Brain pericyte (primary cell): ENCODE data around the gene SPG21.
A peak's percentile ranks its signal among the peaks of the same experiment; 100 is the strongest.
"Not testable (repeated sequence)": the region's sequence is repeated elsewhere in the genome, so short reads cannot be mapped to it uniquely, and the experiment has no call there.

Source experiments
- DNase-seq: peaks from one replicate; pipeline ENCODE4 v3.0.0-alpha.2; 2012; ENCODE audit warnings: low read depth, low spot score

Gene SPG21

DNA sequence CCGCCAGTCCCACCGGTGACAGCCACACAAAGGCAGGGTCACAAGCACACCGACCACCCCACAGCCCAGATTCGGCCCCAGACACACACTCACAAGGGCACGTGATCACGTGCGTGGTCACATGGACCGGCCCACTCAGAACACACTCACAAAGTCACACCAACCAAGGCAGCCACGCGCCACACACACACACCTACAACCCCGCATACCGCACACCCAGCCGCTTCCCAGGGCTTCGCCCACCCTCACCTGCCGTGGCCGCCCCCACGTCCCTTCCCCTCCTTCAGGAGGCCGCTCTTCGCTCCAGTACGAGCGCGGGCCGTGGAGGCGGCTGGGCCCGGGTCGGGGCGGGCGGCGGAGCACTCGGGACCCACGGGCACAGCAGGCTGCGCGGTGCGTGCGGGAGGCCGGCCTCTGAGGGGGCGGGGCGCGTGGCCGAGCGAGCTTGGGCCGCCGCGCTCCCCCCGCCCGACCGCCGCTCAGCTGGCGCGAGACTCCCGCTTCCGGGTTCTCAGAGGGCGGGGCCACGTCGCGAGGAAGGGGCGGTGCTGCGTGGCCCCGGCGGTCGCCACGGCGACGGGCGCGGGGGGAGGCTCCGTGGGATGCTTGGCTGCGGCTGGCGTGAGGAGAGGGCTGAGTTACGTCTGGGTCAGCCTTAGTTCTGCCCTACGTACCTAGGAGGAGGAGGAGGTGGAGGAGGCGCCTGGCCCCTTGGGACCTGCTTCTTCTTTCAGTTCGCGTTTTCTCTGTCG, at the start of gene SPG21:
Gene SPG21, minus strand, starts transcription at position 499 of the 752 bp plus-strand sequence. CDS start 6,345 bp downstream, outside the sequence.
- DNase-seq, result peak; percentile 88

DNA sequence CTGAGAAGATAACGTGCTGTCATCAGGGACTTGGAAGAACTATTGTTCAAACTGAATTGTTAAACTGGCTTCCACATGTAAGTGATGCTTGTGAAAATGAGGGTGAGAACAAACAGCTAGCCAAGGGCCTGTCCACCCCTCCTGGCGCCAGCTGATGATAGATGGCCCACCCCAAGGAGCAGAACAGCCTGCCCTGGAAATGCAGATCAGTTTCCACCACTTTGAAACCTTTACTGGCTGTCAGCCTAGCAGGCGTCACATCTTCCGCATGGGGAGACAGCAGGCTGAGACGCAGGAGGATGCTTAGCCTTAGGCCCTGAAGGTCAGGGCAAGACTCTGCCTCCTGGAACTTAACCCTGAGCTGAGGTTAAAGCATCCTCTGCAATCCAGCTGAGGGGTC, 49.1 kb upstream of the SPG21 start:
- DNase-seq, result no peak

- DNase-seq, result no peak
Measured at GRCh38 chr15:65038428-65038827, 48.7 kb upstream of the SPG21 start.

DNA sequence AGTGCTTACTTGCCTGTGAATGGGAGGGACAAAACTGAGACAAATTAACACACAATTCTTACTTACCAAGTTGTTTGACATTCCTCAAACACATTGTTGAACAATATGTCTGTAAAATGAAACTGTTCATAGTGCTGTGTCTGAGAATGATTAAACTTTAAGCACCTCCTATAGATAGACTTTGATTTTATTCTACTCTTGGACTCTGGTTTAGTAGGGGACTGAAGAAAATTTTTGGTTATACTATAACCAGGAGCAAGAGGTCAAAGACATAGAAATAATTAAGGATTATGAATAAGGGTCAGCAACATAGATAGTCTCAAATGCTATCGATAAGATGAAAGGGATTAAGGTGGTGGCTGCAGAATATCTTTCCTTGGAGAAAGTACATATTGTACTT, 47.6 kb upstream of the SPG21 start:
- DNase-seq, result no peak

DNA sequence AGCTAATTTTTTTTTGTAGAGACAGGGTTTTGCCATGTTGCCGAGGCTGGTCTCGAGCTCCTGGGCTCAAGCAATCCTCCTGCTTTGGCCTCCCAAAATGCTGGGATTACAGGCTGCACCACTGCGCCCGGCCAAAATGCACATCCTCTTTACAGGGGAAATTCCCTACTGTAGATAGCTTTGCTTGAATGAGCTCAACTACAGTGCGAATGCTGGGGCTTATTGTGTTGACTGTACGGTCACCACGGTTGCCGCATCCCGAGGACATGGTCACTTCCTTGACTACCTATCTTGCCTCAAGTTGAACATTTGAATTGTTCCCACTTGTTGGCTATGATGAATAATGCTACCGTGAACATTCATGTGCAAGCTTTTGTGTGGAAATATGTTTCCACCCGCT, 45.0 kb upstream of the SPG21 start:
- DNase-seq, result no peak

GRCh38 chr15:65033659-65034269, 44.0 kb upstream of the SPG21 start:
- no peak for DNase-seq

- DNase-seq, result no peak
Measured at GRCh38 chr15:65032801-65033537, 43.3 kb upstream of the SPG21 start.

DNA sequence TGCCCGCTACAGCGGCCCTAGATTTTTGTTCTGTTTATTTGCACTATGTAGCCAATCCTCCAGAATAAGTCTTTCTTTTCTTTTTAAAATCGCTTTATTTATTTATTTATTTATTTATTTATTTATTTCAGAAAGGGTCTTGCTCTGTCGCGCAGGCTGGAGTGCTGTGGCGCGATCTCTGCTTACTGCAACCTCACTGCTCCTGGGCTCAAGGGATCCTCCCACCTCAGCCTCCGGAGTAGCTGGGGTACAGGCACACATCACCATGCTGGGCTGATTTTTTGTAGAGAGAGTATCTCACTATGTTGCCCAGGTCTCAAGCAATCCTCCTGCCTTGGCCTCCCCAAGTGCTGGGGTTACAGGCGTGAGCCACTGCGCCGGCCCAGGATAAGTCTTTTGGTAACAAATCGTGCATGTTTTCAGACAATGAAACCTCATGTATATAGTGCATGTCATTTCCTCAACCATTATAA, 40.1 kb upstream of the SPG21 start:
- DNase-seq, result no peak

GRCh38 chr15:65028921-65029735, 39.4 kb upstream of the SPG21 start, which contains the start of gene MTFMT:
MTFMT (minus strand) TSS chr15:65029639; CDS start chr15:65029613, 26 bp downstream.
- no peak for DNase-seq

DNA sequence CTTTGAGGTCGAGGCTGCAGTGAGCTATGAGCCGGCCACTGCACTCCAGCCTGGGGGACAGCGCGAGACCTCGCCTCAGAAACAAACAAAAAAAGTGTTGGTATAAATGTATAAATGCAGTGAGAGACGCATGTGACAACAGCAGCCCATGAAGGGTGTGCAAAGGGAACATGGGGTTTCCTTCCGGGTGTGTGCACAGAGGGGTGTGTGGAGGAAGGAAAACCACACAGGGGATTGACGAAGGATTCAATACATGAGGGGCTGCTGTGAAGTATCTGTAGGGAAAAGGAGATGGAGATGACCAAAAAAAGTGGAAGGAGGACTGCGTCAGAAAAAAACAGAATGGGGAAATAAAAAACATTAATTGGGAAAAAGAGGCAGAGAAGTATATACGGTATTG, 38.6 kb upstream of the SPG21 start:
- no peak for DNase-seq

GRCh38 chr15:65027593-65027992, 37.9 kb upstream of the SPG21 start:
- DNase-seq, result no peak

- DNase-seq, result no peak
Measured at GRCh38 chr15:65026756-65027155, 37.0 kb upstream of the SPG21 start.

DNA sequence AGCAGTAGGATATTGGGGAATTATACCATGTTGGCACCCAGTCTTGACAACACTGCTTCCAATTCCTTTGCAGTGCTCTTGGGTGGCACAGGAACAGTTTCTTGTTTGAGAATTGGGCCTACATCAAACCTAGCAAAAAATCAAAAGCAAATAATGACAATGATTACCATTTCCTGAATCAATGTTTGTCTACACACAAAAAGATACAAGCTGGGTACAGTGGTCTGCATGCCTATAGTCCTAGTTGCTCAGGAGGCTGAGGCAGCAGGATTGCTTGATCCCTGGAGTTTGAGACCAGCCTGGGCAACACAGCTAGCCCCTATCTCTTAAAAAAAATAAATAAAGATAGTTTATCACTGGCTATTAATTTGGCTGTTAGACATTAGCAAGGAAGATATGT, 31.8 kb upstream of the SPG21 start:
- no peak for DNase-seq

DNA sequence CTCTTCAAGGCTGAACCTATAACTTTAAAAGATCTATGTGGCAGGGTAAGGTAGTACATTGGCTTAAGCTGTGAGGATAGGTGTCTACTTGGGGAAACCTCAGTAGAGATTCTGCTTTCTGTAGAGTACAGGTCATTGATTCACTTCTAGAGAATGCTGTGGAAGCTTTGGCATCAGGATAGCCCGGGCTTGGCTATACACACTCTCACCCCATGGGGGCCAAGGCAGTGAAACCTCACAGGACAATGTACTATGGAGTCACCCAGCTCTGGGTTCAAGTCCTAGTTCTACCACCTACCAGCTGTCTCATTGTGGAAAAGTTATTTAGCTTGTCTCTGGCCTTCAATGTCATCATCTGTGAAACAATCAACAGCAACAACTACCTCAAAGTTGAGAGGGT, 30.7 kb upstream of the SPG21 start:
- DNase-seq, result no peak

DNA sequence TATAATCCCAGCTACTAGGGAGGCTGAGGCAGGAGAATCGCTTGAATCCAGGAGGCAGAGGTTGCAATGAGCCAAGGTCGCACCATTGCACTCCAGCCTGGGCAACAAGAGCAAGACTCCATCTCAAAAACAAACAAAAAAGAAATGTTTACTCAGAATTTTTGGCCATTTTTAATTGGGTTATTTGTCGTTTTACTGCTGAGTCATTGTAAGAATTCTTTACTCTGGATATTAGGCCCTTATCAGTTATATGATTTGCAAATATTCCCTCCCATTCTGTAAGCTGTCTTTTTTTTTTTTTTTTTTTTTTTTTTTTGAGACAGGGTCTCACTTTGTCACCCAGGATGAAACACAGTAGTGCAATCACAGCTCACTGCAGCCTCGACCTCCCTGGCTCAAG, 21.5 kb upstream of the SPG21 start:
- DNase-seq, result not testable (repeated sequence)

GRCh38 chr15:65008983-65009382, 19.3 kb upstream of the SPG21 start:
- DNase-seq, result no peak

DNA sequence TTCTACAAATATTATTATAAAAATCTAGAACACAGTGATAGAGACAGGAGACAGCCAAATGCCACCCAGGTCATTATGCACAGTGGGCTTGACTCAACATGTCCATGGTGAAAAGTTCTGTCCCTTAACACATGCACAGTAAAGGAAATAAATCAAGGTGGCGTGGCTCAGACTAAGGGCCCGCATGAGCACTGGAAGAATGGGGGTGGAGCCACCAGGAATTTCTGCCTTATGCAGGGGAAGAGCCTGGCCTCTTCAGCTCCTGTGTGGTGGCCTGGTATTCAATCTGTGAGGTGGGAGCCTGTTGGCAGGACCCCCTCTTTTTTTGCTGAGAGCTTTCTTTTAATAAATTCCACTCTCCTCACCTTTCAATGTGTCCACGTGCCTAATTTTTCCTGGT, 17.2 kb upstream of the SPG21 start:
- no peak for DNase-seq

DNA sequence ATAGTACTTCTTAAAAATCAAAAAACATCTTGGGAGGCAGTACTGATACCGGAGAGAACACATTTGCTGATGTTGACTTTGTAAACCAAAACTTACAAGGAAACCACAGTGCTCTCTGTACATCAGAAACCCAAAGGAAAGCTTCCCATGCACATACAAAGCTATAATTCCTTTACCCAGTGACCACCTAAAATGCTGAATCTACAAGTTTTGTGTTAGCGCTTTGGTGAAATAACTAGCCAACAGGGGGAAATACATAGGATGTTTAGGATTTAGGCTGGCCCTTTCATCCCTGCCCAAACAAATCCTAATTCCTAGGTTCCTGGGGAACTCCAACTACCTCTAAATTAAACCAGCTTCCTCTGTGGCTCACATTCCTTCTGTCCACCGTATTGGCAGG, 15.3 kb upstream of the SPG21 start:
- DNase-seq, result no peak

- DNase-seq, result no peak
Measured at GRCh38 chr15:64997745-64998375, 8.1 kb upstream of the SPG21 start.

DNA sequence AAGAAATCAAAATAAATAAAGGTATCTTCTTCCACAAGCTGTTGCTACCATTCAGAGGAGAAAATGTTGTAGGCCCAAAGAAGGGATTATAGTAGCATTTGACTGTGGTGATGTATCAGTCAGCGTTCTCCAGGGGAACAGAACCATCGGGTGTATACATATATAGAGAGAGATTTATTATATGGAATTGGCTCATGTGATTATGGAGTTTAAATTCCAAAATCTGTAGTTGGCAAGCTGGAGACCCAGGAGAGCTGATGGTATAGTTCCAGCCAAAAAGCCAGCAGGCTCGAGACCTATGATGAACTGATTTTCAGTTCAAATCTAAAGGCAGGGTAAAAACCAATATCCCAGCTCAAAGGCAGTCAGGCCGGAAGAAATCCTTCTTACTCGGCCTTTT, 7.4 kb upstream of the SPG21 start:
- no peak for DNase-seq

DNA sequence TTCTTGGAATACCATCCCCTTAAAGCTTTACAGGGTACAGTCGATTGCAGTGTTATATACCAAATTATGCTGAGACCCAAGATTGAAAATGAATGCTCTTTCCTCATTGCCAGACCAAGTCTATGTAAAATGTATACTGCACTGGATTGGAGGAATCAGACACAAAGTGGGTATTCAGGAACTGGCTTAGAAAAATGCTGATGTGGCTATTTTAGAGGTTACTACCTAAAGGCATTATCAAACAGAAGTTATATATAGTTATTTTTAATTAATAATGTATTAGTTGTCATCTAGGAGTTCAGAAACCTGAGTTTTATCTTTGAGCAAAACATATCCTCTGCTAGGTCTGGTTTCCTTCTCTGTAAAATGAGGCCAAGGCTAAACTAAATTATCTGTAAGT, 3.6 kb upstream of the SPG21 start:
- DNase-seq, result no peak
